Muscle of leg (tissue), 11 donors: Measurements from ENCODE around the gene NEURL2. TPM values are rescaled to one million over a fixed set of nuclear protein-coding genes. Genes with fewer than 3 reads are reported as not detected.

Source experiments
- DNase-seq: peaks from one replicate; pipeline ENCODE4 v3.0.0; 2013
- H3K27ac ChIP-seq: one replicate; pipeline ENCODE4 v1.5.1; 2013; ENCODE audit warnings: mild to moderate bottlenecking, low read length, control low read depth
- H3K27me3 ChIP-seq: one replicate; pipeline ENCODE4 v1.6.1; 2013; ENCODE audit warnings: low read length; ENCODE audit not compliant: control insufficient read depth, insufficient read depth
- H3K36me3 ChIP-seq: one replicate; pipeline ENCODE4 v1.6.1; 2013; ENCODE audit warnings: low read length; ENCODE audit not compliant: control insufficient read depth, insufficient read depth
- H3K4me1 ChIP-seq: one replicate; pipeline ENCODE4 v1.6.1; 2013; ENCODE audit warnings: low read length; ENCODE audit not compliant: control insufficient read depth, insufficient read depth
- H3K4me3 ChIP-seq: one replicate; pipeline ENCODE4 v1.5.1; 2013; ENCODE audit warnings: low read length, control low read depth
- H3K9me3 ChIP-seq: replicated peaks from 2 replicates; pipeline ENCODE4 v1.6.1; 2013; ENCODE audit warnings: low read depth, low read length; ENCODE audit not compliant: control insufficient read depth
- WGBS: methylation state at CpG from one replicate; pipeline ENCODE4 v1.1.5; 2013; ENCODE audit warnings: missing lambda C conversion rate; ENCODE audit not compliant: insufficient coverage; 5-methylcytosine and 5-hydroxymethylcytosine counted together
- polyA plus RNA-seq, 8 donors: library from polyadenylated mRNA; unstranded; fragments of 120-200 nt; gene quantifications; one replicate each; pipeline versions ENCODE4 v1.2.1 to v1.2.3, GENCODE V29; 2013; ENCODE audit warnings: inconsistent platforms in 1 of 8, low replicate concordance in 1 of 8; ENCODE audit not compliant: insufficient read length in 8 of 8, insufficient read depth in 1 of 8
- total RNA-seq: library from RNA; stranded (reverse); fragments of 120-200 nt; gene quantifications from one replicate; pipeline ENCODE4 v1.2.4, GENCODE V29; 2013

Gene NEURL2
- total and polyA plus RNA-seq, 9 donors = 10.3 to 18.8 (median 15.4) TPM

GRCh38 chr20:45845452-45845851 lies 45.6 kb downstream of the NEURL2 start:
- Histone ChIP-seq H3K4me1 (peaks cover 23% of the 10 kb centered on the region), H3K9me3 (no peaks in the 10 kb centered on the region), H3K4me3 (no peak overlapping the region), H3K27me3 (no peaks in the 10 kb centered on the region), H3K27ac (no peak overlapping the region), H3K36me3 (peaks cover 75% of the 10 kb centered on the region)
- no peak for DNase-seq

- Histone ChIP-seq H3K36me3 (peaks cover 72% of the 10 kb centered on the region), H3K9me3 (no peaks in the 10 kb centered on the region), H3K4me3 (no peak overlapping the region), H3K4me1 (peaks cover 23% of the 10 kb centered on the region), H3K27me3 (no peaks in the 10 kb centered on the region), H3K27ac (no peak overlapping the region)
- DNase-seq = no peak
- 92% methylated on average over 13 of the region's 14 CpGs for WGBS
Measured at GRCh38 chr20:45843506-45843905, 47.5 kb downstream of the NEURL2 start.

- H3K4me3 ChIP-seq = no peak overlapping the region
- peak; percentile 70 for DNase-seq
- peaks cover 23% of the 10 kb centered on the region for H3K4me1 ChIP-seq
- peak overlapping the region; percentile 15 for H3K27ac ChIP-seq
- 35% methylated on average over 3 of the region's 5 CpGs for WGBS
- no peaks in the 10 kb centered on the region for H3K27me3 ChIP-seq
- H3K9me3 ChIP-seq = no peaks in the 10 kb centered on the region
- H3K36me3 ChIP-seq = peaks cover 64% of the 10 kb centered on the region
Measured at GRCh38 chr20:45842169-45842812, 48.7 kb downstream of the NEURL2 start.

GRCh38 chr20:45841407-45842129 lies 49.4 kb downstream of the NEURL2 start:
- H3K9me3 ChIP-seq = no peaks in the 10 kb centered on the region
- H3K4me3 ChIP-seq = no peak overlapping the region
- H3K4me1 ChIP-seq = peaks cover 26% of the 10 kb centered on the region
- H3K27ac ChIP-seq = peak overlapping the region; percentile 53
- peaks cover 64% of the 10 kb centered on the region for H3K36me3 ChIP-seq
- 84% methylated on average over 7 of the region's 10 CpGs for WGBS
- H3K27me3 ChIP-seq = no peaks in the 10 kb centered on the region
- DNase-seq = no peak

- WGBS = 90% methylated on average over 23 of the region's 25 CpGs
- DNase-seq = no peak
- Histone ChIP-seq H3K27me3 (no peaks in the 10 kb centered on the region), H3K27ac (no peak overlapping the region), H3K36me3 (peaks cover 63% of the 10 kb centered on the region), H3K9me3 (no peaks in the 10 kb centered on the region), H3K4me3 (no peak overlapping the region), H3K4me1 (peaks cover 31% of the 10 kb centered on the region)
Measured at GRCh38 chr20:45840700-45841198, 50.3 kb downstream of the NEURL2 start.

Other genes starting within 250 kb of the NEURL2 start
- not detected for gene WFDC11, start 221.0 kb downstream of the NEURL2 start, total RNA-seq
- gene WFDC11, start 221.0 kb downstream of the NEURL2 start, polyA plus RNA-seq = under 1 TPM in 1 of 8 donors, not detected in 7; 0.21 TPM
- not detected for gene WFDC13, start 189.2 kb downstream of the NEURL2 start, total RNA-seq
- gene WFDC13, start 189.2 kb downstream of the NEURL2 start, polyA plus RNA-seq = not detected
- gene WFDC10B, start 186.2 kb downstream of the NEURL2 start, total RNA-seq = not detected
- gene WFDC10B, start 186.2 kb downstream of the NEURL2 start, polyA plus RNA-seq = not detected
- gene SPINT4, start 168.9 kb downstream of the NEURL2 start, total RNA-seq = not detected
- gene SPINT4, start 168.9 kb downstream of the NEURL2 start, polyA plus RNA-seq = not detected
- gene WFDC3, start 99.3 kb downstream of the NEURL2 start, total RNA-seq = 0.62 TPM
- gene WFDC3, start 99.3 kb downstream of the NEURL2 start, polyA plus RNA-seq = 1 to 10 TPM in 4 of 8 donors, under 1 TPM in 4; 0.31 to 2.4 (median 0.92) TPM
- 18.1 TPM for gene DNTTIP1, start 99.3 kb downstream of the NEURL2 start, total RNA-seq
- 10 to 100 TPM; 34.7 to 45.1 (median 43.2) TPM for gene DNTTIP1, start 99.3 kb downstream of the NEURL2 start, polyA plus RNA-seq
- gene UBE2C, start 78.6 kb downstream of the NEURL2 start, total RNA-seq = 23.1 TPM
- 10 to 100 TPM; 31.6 to 50.4 (median 44.8) TPM for gene UBE2C, start 78.6 kb downstream of the NEURL2 start, polyA plus RNA-seq
- gene TNNC2, start 63.9 kb downstream of the NEURL2 start, total RNA-seq = 3,356 TPM
- gene TNNC2, start 63.9 kb downstream of the NEURL2 start, polyA plus RNA-seq = 1,000 to 10,000 TPM; 3,151 to 8,511 (median 6,761) TPM
- 29.5 TPM for gene SNX21, start 57.4 kb downstream of the NEURL2 start, total RNA-seq
- 10 to 100 TPM; 20.0 to 25.4 (median 22.1) TPM for gene SNX21, start 57.4 kb downstream of the NEURL2 start, polyA plus RNA-seq
- 19.7 TPM for gene ACOT8, start 33.8 kb downstream of the NEURL2 start, total RNA-seq
- gene ACOT8, start 33.8 kb downstream of the NEURL2 start, polyA plus RNA-seq = 10 to 100 TPM; 16.8 to 22.5 (median 18.4) TPM
- gene ZSWIM3, start 33.6 kb downstream of the NEURL2 start, total RNA-seq = 5.6 TPM
- gene ZSWIM3, start 33.6 kb downstream of the NEURL2 start, polyA plus RNA-seq = 1 to 10 TPM; 3.1 to 4.1 (median 3.3) TPM
- 5.1 TPM for gene ZSWIM1, start 10.0 kb downstream of the NEURL2 start, total RNA-seq
- gene ZSWIM1, start 10.0 kb downstream of the NEURL2 start, polyA plus RNA-seq = 10 to 100 TPM in 4 of 8 donors, 1 to 10 TPM in 4; 8.1 to 12.3 (median 9.8) TPM
- gene SPATA25, start 3.6 kb downstream of the NEURL2 start, total RNA-seq = 5.7 TPM
- gene SPATA25, start 3.6 kb downstream of the NEURL2 start, polyA plus RNA-seq = 1 to 10 TPM; 4.1 to 9.3 (median 5.0) TPM
- 38.9 TPM for gene CTSA, start 127 bp upstream of the NEURL2 start, total RNA-seq
- gene CTSA, start 127 bp upstream of the NEURL2 start, polyA plus RNA-seq = 10 to 100 TPM; 60.7 to 97.4 (median 68.5) TPM
- 17.9 TPM for gene PLTP, start 20.9 kb upstream of the NEURL2 start, total RNA-seq
- 10 to 100 TPM; 13.0 to 39.4 (median 25.5) TPM for gene PLTP, start 20.9 kb upstream of the NEURL2 start, polyA plus RNA-seq
- 9.4 TPM for gene PCIF1, start 43.5 kb upstream of the NEURL2 start, total RNA-seq
- gene PCIF1, start 43.5 kb upstream of the NEURL2 start, polyA plus RNA-seq = 10 to 100 TPM; 23.4 to 31.7 (median 27.9) TPM
- gene ZNF335, start 81.0 kb upstream of the NEURL2 start, total RNA-seq = 7.8 TPM
- 10 to 100 TPM in 4 of 8 donors, 1 to 10 TPM in 4; 8.2 to 12.4 (median 10.3) TPM for gene ZNF335, start 81.0 kb upstream of the NEURL2 start, polyA plus RNA-seq
- 0.13 TPM for gene MMP9, start 117.7 kb upstream of the NEURL2 start, total RNA-seq
- gene MMP9, start 117.7 kb upstream of the NEURL2 start, polyA plus RNA-seq = 1 to 10 TPM in 1 of 8 donors, under 1 TPM in 7; 0.13 to 1.1 (median 0.38) TPM
- 0.13 TPM for gene SLC12A5, start 138.0 kb upstream of the NEURL2 start, total RNA-seq
- gene SLC12A5, start 138.0 kb upstream of the NEURL2 start, polyA plus RNA-seq = 1 to 10 TPM in 6 of 8 donors, under 1 TPM in 2; 0.87 to 2.3 (median 1.3) TPM
- 19.3 TPM for gene NCOA5, start 198.8 kb upstream of the NEURL2 start, total RNA-seq
- 10 to 100 TPM; 25.4 to 39.4 (median 31.1) TPM for gene NCOA5, start 198.8 kb upstream of the NEURL2 start, polyA plus RNA-seq
- 6.0 TPM for gene CD40, start 227.1 kb upstream of the NEURL2 start, total RNA-seq
- 1 to 10 TPM; 5.2 to 7.5 (median 6.0) TPM for gene CD40, start 227.1 kb upstream of the NEURL2 start, polyA plus RNA-seq